Suppressor macrophage treated with lipopolysaccharide for 1 hour (primary cell): ENCODE results near the gene KLHL29.

ENCODE experiments used
- DNase-seq, 3 donors: peaks; one replicate each; pipeline ENCODE4 v3.0.0-alpha.2; 2020 to 2022

KLHL29 gene

DNA sequence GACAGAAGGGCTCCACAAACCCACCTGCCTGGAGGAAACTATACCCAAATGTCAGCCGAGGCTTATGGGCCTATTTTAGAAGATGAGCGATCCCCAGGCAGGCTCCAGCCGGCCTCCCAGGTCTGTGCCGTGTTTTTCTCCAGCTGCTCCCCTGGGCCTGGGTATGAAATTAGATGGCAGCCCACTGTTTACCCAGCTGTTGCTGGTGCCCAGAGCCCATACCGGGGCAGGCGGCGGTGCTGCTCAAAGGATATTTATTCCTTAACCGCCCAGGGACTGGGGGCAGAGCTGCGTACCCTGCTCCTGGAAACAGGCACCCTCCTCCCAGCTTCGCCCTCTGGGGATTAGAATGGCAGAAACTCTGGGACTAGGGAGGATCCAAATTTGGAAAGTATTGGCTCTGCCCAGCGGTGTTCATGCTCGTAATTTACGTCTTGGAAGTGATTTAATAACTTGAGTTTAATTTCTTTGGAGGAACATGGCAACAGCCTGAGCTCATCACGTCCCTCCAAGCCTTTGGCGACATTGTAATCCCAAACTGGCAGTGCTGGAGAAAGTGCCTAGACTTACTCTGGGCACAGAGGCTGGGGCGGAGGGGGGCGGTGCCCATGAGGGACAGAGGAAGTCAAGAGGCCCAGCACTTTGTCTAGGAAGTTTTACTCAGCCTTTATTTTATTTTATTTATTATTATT, 199.2 kb downstream of the KLHL29 start:
- no peak for DNase-seq

DNA sequence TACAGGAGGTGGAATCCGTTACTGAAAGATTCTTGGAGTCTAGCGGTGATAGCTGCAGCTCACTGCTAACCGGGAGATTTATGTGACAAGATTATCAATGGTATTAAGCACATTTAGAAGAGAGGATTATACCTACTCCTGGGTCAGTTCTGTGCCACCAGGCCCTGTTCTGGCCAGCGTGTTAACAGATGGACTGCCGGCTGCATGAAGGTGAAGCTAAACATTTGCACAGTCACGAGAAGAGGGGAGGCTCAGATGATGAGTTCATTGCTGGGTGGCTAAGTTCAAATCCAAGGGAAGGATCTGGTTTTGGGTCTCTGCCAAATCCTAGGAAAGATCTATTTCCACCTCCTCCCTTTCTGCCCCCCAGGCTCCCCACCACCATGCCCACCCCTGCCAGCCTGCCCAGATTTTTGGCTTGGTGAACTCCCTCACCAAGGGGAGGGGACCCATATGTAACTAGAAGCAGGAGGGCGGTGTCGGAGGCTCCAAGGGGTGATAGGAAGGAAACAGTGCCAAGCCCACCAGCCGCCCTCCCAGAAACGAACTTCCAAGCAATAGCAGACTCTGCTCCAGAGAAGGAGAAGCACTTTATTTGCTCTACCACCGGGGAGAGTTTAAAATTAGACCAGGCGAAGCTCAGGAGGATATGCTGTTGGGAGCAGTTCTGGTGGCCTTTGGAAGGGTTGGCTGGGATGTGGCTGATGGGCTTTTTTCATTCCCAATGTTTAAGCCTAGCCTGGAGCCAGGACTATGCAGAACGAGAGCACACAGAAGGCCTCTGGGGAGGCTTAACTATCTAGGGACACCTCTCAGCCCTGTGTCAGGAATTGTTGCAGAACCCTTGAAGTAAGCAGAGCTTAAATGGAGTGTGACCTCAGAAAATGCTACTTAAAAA, 200.5 kb downstream of the KLHL29 start:
- DNase-seq: no peak

- no peak for DNase-seq
These were observed 201.8 kb downstream of the KLHL29 start for GRCh38 chr2:23586741-23587306.

GRCh38 chr2:23587341-23587880, 202.4 kb downstream of the KLHL29 start:
- no peak for DNase-seq

DNA sequence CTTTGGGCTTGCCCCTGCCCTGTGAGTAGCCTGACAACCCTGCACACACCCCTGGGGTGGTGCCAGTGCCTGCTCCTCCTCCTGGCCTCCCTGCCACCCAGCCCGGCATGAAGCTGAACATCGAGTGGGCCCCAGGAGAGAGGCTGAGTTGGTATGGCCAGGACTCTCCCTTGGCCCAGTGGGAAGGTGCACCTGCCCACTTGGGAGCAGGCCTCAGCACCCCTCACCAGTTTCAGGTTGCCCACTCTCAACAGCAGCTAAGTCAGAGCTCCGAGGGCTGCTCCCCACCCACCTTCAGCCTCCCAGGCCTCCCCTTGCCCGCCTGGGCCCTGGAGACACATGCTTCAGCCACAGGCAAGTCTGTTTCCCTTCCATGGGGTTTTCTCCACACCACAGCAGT, 203.1 kb downstream of the KLHL29 start:
- DNase-seq: no peak

DNA sequence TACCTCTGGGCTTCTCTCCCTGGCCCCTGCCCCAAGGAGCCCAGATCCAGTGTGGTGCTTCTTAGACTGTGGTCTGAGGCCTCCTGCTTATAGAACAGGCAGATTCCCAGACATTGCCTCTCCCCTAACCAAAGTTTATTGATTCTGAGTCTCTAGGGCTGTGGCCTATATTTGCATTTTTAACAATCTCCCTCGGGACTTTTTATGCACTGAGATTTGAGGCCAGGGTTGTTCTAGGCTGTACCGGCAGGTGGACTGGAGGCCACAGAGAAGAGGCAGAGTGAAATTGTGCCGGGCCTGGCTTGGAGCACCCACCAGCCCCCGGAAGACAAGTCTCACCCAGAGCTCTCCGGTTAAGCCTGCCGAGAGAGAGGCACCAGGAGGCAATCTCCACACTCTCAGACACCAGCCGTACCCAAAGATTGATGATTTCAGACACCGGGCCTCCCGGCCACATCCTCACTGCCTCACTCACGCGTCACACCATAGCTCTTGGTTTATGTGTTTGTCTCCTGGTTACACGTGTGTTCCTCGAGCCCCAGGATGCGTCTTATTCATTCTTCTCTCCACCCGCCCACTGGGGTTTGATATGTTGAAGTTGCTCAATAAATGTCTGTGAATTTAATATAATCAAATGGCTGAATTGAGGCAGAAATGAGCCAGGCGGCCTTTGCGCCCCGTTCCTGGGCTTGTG, 203.7 kb downstream of the KLHL29 start:
- DNase-seq: no peak

GRCh38 chr2:23589220-23589647, 204.3 kb downstream of the KLHL29 start:
- no peak for DNase-seq

DNA sequence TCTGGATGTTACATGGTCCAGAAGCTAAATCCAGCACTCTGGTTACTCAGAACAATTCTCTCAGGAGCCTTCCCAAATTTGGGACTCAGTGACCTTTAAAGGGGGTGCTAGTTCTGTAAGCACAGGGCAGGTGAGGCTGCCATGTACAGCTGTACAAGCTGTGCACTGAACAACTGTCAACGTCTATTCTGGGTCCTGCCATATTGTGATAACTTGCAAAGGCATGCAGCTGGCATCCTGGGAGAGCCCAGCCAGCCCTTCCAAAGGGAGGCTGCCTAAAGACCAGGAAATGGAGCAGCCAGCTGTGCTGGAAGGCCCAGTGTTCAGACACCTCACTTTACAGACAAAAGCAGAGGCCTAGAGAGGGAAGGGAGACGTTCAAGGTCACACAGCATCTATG, 204.8 kb downstream of the KLHL29 start:
- DNase-seq: no peak

GRCh38 chr2:23590241-23590869, 205.4 kb downstream of the KLHL29 start:
- DNase-seq: no peak

DNA sequence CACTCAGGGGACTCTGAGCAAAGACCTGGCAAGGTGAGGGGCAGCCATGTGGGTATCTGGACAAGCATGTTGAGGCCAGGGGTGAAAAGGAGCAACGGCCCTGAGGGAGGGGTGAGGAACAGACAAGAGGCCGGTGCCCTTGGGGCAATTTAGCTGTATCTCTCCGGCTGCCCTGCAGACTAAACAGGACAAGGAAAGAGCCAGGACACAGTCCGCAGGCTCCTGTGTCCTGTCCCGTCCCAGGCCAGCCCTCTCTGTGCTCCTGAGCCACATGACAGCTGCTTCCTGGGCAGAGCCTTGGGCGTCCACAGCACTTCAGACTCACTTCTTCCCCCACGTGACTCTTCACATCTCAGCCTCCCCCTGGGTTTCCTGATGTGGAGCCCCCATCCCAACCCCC, 206.1 kb downstream of the KLHL29 start:
- DNase-seq: no peak

GRCh38 chr2:23592061-23592685, 207.2 kb downstream of the KLHL29 start:
- DNase-seq: no peak

- no peak for DNase-seq
These were observed 208.1 kb downstream of the KLHL29 start for GRCh38 chr2:23592898-23593751.

DNA sequence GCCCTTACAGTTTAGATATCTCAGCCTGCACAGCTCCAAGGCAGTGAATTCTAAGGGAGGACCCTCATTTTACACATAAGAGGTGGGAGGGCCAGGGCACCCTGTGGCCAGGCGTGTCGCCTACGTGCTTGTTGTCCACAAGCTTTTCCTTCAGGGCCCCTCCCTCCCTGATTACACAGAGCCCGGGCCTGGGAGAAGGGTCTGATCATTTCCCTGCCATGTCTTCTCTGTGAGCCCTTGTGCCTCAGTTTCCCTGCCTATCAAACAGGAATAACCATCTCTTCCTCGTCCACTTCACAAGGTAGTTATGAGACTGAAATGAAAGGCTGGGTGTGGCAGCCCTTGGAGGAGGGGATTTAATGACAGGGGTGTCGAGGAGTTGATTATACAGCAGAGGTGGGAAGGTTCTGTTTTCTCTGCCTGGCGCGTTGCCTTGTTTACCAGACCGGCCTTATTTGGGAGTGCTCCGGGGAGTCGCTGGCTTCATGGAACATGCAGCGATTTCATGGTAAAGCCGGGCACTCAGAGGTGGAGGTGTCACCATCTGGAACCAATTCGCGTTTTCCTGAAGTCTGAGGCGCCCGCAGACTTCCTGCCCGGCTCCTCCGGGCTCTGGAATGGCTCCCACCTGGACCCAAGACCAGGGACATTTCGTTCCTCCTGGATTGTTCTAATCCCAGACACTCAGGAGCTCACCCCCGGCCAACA, 208.9 kb downstream of the KLHL29 start:
- DNase-seq: no peak

DNA sequence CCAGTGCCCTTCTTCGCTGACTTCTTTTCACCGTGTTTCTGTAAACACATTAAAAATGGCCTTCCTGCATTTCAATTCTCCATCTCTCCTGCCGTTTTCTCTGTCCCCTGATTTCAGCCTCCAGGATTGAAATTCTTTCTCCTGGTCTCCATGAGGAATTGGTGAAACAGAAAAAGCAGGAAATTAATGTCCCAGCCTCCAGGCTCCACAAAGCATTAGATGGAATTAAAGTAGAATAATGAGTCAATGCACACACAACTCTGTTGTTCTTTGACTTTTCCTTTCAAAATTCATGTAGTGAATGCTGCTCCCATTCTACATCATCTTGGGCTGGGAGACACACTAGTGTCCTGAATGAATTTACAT, 209.5 kb downstream of the KLHL29 start:
- DNase-seq: no peak

GRCh38 chr2:23595021-23595420, 210.0 kb downstream of the KLHL29 start:
- DNase-seq: no peak

- no peak for DNase-seq
These were observed 210.7 kb downstream of the KLHL29 start for GRCh38 chr2:23595601-23596251.

- DNase-seq: no peak
These were observed 211.4 kb downstream of the KLHL29 start for GRCh38 chr2:23596316-23596885.

- no peak for DNase-seq
These were observed 212.7 kb downstream of the KLHL29 start for GRCh38 chr2:23597687-23598086.

DNA sequence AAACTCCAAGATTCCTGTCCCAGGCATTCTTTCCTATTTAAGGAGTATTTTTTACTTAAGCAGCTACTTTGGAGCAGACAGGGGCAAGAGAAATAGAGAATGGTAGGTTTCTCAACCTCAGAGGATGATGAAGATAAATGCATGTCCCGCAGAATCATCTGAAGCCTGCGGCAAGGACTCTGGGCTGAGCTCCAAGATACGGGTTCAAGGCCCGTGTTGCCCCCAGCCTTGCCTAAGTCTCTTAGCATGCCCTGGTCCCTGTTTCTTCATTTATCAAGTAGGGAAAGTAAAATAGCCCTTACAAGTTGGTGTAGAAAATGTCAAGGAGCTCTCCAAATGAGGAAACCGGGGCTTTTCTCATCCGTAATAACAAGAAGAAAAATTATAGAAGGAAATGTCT, 214.0 kb downstream of the KLHL29 start:
- DNase-seq: no peak

DNA sequence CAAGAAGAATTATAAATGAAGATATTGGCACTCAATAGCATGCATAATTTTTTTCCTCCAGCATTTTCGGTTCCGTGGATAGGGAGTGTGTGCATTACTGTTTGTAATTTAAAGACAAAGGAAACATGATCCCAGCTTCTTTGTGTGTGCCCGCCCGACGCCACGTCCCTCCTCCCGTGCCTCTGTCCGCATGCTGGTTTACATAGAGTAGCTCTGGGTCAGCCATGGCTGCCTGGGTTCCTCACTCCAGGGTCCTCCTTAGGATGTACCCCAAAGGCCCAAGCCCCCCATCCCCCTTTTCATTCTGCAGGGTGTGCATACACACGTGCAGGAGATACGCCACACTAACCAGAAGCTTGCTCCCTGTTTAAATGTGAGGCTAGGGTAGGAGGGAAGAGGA, 214.7 kb downstream of the KLHL29 start:
- no peak for DNase-seq
